Skeletal muscle tissue (tissue), 4 donors: ENCODE measurements around the gene SNX25. TPM values are rescaled to one million over a fixed set of nuclear protein-coding genes. Genes with fewer than 3 reads are reported as not detected.

Experiments
- H3K27ac ChIP-seq: one replicate; pipeline ENCODE4 v1.7.0; 2013; ENCODE audit warnings: mild to moderate bottlenecking, low read depth, low read length, inconsistent platforms
- H3K27me3 ChIP-seq, 3 donors: one replicate each; pipeline ENCODE4 v1.7.0; 2013; ENCODE audit warnings: low read length in 3 of 3; ENCODE audit not compliant: control insufficient read depth in 3 of 3, insufficient read depth in 3 of 3
- H3K36me3 ChIP-seq, 3 donors: one replicate each; pipeline ENCODE4 v1.7.0; 2013; ENCODE audit warnings: low read length in 3 of 3; ENCODE audit not compliant: control insufficient read depth in 3 of 3, insufficient read depth in 3 of 3
- H3K4me1 ChIP-seq, 3 donors: one replicate each; pipeline ENCODE4 v1.7.0; 2013; ENCODE audit warnings: low read length in 3 of 3, mild to moderate bottlenecking in 3 of 3; ENCODE audit not compliant: control insufficient read depth in 3 of 3, insufficient read depth in 3 of 3
- H3K4me3 ChIP-seq, 3 donors: one replicate each; pipeline ENCODE4 v1.7.0; 2013; ENCODE audit warnings: low read length in 3 of 3
- H3K9ac ChIP-seq, 3 donors: one replicate each; pipeline ENCODE4 v1.7.0; 2013; ENCODE audit warnings: low read length in 3 of 3, mild to moderate bottlenecking in 3 of 3, moderate library complexity in 2 of 3, low read depth in 1 of 3
- H3K9me3 ChIP-seq, 3 donors: one replicate each; pipeline ENCODE4 v1.7.0; 2013; ENCODE audit warnings: low read length in 3 of 3; ENCODE audit not compliant: control insufficient read depth in 3 of 3
- total RNA-seq: library from RNA; depleted of rRNA; stranded (reverse); fragments of >200 nt; gene quantifications from one replicate; pipeline ENCODE4 v1.2.3, GENCODE V29; 2014
- donor health status: Osteomylitis.

Gene SNX25
- total RNA-seq, 1 donor from 2014 or later: 12.5 TPM

DNA sequence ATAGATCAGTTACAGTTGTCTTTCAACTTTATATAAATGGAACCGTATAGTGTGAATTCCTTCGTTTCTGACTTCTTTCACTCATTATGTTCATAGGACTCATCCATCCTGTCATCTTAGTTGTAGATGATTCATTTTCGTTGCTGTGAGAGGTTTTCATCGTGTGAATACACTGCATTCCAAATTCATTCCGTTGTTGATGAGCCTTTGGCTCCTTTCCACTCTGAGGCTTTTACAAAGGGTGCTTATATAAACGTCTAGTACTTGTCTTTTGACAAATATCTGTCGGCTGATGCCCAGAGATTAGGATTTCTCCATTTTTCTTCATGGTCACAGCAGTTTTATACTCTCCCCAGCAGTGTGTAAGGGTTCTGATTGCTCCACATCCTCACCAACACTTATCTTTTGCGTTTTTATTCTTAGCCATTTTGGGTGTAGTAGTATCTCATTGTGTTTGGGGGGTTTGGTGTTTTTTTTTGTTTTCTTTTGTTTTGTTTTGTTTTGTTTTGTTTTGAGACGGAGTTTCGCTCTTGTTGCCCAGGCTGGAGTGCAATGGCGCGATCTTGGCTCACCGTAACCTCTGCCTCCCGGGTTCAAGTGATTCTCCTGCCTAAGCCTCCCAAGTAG, 137.7 kb downstream of the SNX25 start:
- Histone ChIP-seq H3K9me3 (no peaks in the 10 kb centered on the region), H3K4me1 (peaks cover 0 to 3% (median 2%) of the 10 kb centered on the region in 3 donors), H3K4me3 (no peak overlapping the region), H3K9ac (no peak overlapping the region), H3K36me3 (peaks cover 5 to 14% (median 10%) of the 10 kb centered on the region in 3 donors), H3K27ac (no peak overlapping the region), H3K27me3 (no peaks in the 10 kb centered on the region)

DNA sequence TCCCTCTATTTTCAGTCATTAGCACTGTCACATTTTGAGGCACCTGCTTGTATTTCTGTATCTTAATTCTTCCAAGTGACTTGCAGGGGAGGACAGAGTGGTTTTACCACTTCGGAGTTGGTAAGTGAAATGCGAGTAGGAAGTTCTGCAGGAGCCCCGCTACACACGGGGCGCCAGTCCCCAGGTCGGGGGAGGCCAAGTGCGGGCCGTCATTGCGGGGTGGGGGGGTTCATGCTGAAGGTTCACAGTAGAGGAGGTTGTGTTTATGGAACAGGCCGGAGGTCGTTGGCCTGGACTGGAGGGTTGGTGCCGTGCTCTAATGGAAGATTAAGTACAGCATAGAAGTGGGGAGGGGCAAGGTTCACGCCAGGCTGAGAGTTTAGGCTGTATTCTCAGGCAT, 142.3 kb downstream of the SNX25 start:
- Histone ChIP-seq H3K36me3 (peaks cover 3 to 17% (median 12%) of the 10 kb centered on the region in 3 donors), H3K27ac (no peak overlapping the region)

DNA sequence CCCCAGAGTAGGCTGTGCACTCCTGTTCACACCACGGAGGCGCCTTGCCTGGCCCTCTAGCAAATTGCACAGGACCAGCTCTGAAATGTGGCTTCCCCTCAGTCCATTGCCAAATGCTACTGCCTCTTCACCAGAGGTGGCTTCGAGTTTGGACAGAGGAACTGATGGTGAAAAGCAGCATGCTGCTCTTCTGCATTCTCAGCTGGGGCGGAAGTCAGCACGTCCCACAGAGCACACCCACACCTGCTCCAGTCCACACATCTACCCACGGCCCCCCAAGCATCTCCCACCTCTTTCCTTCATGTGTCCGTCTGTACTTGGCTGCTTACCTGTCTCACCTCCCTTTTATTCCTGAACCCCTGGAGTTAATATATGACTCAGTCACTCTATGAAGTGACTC, 142.8 kb downstream of the SNX25 start:
- Histone ChIP-seq H3K27ac (no peak overlapping the region), H3K9ac (no peak overlapping the region), H3K9me3 (no peaks in the 10 kb centered on the region), H3K4me1 (no peaks in the 10 kb centered on the region), H3K36me3 (peaks cover 3 to 12% (median 12%) of the 10 kb centered on the region in 3 donors), H3K27me3 (no peaks in the 10 kb centered on the region), H3K4me3 (no peak overlapping the region)

More for the DNA sequence above, 142.3 kb downstream of the SNX25 start:
- Histone ChIP-seq H3K27me3 (no peaks in the 10 kb centered on the region), H3K9ac (no peak overlapping the region), H3K9me3 (no peaks in the 10 kb centered on the region), H3K4me3 (no peak overlapping the region), H3K4me1 (no peaks in the 10 kb centered on the region)

DNA sequence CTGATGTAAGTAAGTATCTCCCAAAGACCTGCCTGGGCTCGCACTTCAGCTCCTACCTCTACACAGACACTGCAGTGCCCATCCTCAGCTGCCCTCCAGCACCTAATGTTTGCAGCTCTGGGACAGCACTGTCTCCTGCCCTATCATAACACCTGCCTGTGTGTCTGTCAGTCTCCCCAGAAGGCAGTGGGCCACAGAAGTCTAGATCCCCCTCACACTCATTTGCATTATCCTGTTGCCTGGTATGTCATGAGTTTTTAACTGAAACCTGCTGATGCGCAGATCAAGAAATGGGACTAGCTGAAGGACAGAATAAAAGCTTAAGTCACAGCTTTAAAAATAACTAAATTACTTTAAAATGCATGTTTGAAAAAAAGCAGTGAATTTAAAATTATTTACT, 143.3 kb downstream of the SNX25 start:
- Histone ChIP-seq H3K9me3 (no peaks in the 10 kb centered on the region), H3K36me3 (peaks cover 3 to 13% (median 13%) of the 10 kb centered on the region in 3 donors), H3K4me1 (no peaks in the 10 kb centered on the region), H3K27ac (no peak overlapping the region), H3K4me3 (no peak overlapping the region), H3K27me3 (no peaks in the 10 kb centered on the region), H3K9ac (no peak overlapping the region)

DNA sequence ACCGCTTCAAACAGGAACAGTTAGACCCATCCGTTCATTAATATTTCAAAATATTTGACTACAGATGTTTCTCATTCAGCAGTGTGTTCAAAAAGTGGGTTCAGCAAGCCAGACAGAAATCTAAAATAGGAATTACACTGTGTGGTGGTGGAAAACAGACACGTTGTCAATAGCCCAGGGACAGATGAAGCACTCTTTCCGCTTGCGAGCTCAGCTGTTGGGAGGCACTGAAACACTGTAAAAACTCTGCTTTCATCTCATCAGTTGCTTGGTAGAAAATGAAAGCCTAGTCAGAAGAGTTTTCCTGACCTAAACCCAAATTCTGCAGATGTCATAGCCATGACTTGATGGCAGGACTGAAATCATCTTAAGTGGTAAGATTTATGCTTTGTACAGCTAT, 147.8 kb downstream of the SNX25 start:
- Histone ChIP-seq H3K27ac (no peak overlapping the region), H3K4me1 (no peaks in the 10 kb centered on the region)

DNA sequence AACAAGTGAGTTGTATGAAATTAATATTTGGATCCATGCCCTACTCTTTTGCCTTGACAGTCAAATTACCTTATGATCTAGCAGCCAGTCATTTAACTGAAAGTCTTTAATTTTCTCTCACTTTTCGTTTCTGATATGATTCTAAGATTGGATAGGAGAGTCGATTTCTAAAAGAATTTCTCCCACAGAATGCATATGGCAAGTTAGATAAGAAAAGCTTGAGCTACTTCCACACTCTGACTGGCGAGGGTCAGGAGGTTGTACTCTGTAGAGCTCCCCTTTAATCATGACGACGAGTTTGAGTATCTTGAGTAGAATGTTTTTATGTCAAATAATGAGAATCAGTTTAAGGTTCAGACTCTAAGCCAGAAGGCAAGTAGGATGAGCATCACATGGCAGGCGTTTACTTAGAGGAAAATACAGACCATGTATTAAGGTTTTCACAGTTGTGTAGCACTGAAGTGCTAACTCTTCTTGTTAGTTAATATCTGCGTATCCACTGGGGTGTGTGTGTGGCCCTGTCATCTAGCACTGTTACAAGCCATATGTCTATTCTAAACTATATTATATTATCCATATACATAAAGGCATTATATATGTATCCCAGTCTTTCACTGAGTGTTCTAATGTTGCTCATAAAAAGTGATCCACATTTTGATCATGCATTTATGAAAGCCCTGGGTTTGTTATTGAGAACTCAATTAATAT, 148.5 kb downstream of the SNX25 start:
- H3K27ac ChIP-seq: no peak overlapping the region
- H3K4me1 ChIP-seq: no peaks in the 10 kb centered on the region
- H3K27me3 ChIP-seq: no peaks in the 10 kb centered on the region
- H3K9ac ChIP-seq: no peak overlapping the region
- no peaks in the 10 kb centered on the region for H3K9me3 ChIP-seq
- H3K4me3 ChIP-seq: no peak overlapping the region
- H3K36me3 ChIP-seq: peaks cover 0 to 13% (median 11%) of the 10 kb centered on the region in 3 donors

More for the DNA sequence above, 147.8 kb downstream of the SNX25 start:
- H3K9me3 ChIP-seq: no peaks in the 10 kb centered on the region
- no peaks in the 10 kb centered on the region for H3K27me3 ChIP-seq
- H3K9ac ChIP-seq: no peak overlapping the region
- peaks cover under 1 to 13% (median 11%) of the 10 kb centered on the region in 3 donors for H3K36me3 ChIP-seq
- no peak overlapping the region for H3K4me3 ChIP-seq

DNA sequence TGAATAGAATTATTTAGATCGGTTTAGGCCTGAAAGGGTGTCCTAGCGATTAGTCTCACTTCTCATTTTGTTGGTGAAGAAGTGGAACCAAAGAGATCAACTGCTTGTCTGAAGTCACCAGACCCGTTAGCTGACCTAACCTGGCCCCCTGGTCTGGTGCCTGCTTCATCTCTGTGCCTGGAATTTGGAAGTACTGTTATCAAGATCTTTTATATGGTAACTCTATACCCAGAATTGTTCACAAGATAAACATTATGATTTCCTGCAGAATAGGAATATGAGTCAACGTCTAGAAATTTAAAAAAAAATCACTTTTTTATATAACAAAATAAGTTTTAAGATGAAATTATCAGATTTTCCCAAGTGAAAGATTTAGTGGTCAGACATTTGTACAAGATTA, 149.1 kb downstream of the SNX25 start:
- Histone ChIP-seq H3K36me3 (peaks cover 0 to 13% (median 11%) of the 10 kb centered on the region in 3 donors), H3K4me3 (no peak overlapping the region), H3K27ac (no peak overlapping the region), H3K4me1 (no peaks in the 10 kb centered on the region), H3K27me3 (no peaks in the 10 kb centered on the region), H3K9ac (no peak overlapping the region), H3K9me3 (no peaks in the 10 kb centered on the region)

DNA sequence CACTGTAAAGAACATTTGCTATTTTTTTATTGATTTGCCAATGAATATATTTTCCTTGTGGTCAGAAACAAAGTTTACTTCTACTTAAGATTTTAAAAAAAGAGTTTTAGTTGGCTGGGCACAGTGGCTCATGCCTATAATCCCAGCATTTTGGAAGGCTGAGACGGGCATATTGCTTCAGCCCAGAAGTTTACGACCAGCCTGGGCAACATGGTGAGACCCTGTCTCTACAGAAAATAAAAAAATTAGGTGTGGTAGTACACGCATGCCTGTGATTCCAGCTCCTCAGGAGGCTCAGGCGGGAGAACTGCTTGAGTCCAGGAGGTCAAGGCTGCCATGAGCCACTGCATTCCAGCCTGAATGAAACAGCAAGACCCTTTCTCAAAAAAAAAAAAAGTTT, 149.6 kb downstream of the SNX25 start:
- Histone ChIP-seq H3K4me3 (no peak overlapping the region), H3K36me3 (peaks cover 0 to 13% (median 11%) of the 10 kb centered on the region in 3 donors), H3K9me3 (no peaks in the 10 kb centered on the region), H3K27me3 (no peaks in the 10 kb centered on the region), H3K27ac (no peak overlapping the region), H3K9ac (no peak overlapping the region), H3K4me1 (no peaks in the 10 kb centered on the region)

DNA sequence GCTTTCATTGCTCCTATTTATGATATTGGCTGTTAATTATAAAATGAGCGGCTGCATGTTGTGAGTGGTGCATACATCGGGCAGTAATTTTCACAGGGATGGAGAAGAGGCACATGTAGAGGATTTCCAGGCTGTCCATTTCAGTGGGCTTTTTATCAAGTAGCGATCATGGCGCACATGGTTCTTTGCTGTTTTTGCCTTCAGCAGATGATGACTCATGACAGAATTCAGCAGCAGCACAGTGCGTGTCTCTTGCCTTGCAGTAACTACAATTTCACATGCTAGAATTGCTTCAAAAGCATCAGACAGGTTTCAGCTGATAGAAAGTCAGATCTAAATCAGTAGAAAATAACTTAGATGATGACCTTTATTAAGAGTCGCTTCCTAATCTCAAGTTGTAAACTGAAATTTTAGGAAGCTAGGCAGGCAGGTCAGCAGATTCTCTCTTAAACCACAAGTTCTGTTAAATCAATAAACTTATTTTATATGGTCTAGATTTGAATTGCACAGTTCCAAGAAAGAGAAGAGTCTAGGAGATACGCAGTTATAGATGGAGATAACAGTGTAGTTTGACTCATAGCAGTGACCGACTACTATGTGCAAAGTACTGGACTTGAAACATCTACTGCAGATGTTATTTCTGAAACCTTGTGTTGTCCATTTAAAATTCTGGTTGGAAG, 150.5 kb downstream of the SNX25 start:
- no peak overlapping the region for H3K27ac ChIP-seq

DNA sequence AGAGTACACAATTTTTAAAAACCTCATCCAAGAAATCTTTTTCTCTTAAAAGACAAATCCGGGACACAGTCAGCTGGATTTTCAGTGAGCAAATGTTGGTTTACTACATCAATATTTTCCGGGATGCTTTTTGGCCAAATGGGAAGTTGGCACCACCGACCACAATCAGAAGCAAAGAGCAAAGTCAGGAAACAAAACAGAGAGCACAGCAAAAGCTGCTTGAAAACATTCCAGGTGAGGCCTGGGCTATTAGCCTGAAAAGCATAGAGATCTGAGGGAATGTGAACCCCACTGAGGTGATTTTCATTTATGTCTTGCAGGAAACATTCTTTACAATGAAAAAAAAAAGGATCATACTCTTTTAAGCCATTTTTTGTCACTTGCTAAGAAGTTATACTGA, 152.5 kb downstream of the SNX25 start:
- peaks cover 0 to 4% (median 4%) of the 10 kb centered on the region in 3 donors for H3K36me3 ChIP-seq
- H3K9ac ChIP-seq: no peak overlapping the region
- no peaks in the 10 kb centered on the region for H3K9me3 ChIP-seq
- no peak overlapping the region for H3K4me3 ChIP-seq
- no peaks in the 10 kb centered on the region for H3K27me3 ChIP-seq
- no peaks in the 10 kb centered on the region for H3K4me1 ChIP-seq
- H3K27ac ChIP-seq: no peak overlapping the region

More for the DNA sequence above, 150.5 kb downstream of the SNX25 start:
- Histone ChIP-seq H3K4me1 (no peaks in the 10 kb centered on the region), H3K9ac (no peak overlapping the region), H3K27me3 (no peaks in the 10 kb centered on the region), H3K4me3 (no peak overlapping the region), H3K9me3 (no peaks in the 10 kb centered on the region), H3K36me3 (peaks cover 0 to 4% (median 4%) of the 10 kb centered on the region in 3 donors)
